Hepatocyte (in vitro differentiated cells): Measurements from ENCODE around the gene IDI1. TPM values are rescaled to one million over a fixed set of nuclear protein-coding genes. Genes with fewer than 3 reads are reported as not detected.

Experiments
- DNase-seq: peaks from one replicate; pipeline ENCODE4 v3.0.0-alpha.2; 2016; ENCODE audit warnings: low spot score
- H2AFZ ChIP-seq: fragments of 200-600 bp; sonication (generic); 2 replicates; pipeline ENCODE4 v1.6.0; 2016; ENCODE audit warnings: antibody characterized with exemption, mild to moderate bottlenecking
- H3K27ac ChIP-seq: fragments of 200-600 bp; sonication (generic); 2 replicates; pipeline ENCODE4 v1.5.1; 2016; ENCODE audit warnings: mild to moderate bottlenecking
- H3K27me3 ChIP-seq: fragments of 200-600 bp; sonication (generic); 2 replicates; pipeline ENCODE4 v1.6.1; 2016
- H3K36me3 ChIP-seq: fragments of 200-600 bp; sonication (generic); replicated peaks from 2 replicates; pipeline ENCODE4 v1.5.1; 2016; ENCODE audit warnings: low read depth; ENCODE audit not compliant: insufficient read depth
- H3K4me1 ChIP-seq: fragments of 200-600 bp; sonication (generic); 2 replicates; pipeline ENCODE4 v1.5.1; 2016; ENCODE audit warnings: mild to moderate bottlenecking, moderate library complexity; ENCODE audit not compliant: insufficient read depth
- H3K4me2 ChIP-seq: fragments of 200-600 bp; sonication (generic); 2 replicates; pipeline ENCODE4 v1.6.0; 2016
- H3K4me3 ChIP-seq: fragments of 200-600 bp; sonication (generic); 2 replicates; pipeline ENCODE4 v1.5.1; 2016; ENCODE audit warnings: mild to moderate bottlenecking
- H3K79me2 ChIP-seq: fragments of 200-600 bp; sonication (generic); 2 replicates; pipeline ENCODE4 v1.6.0; 2017; ENCODE audit warnings: mild to moderate bottlenecking
- H3K9me2 ChIP-seq: fragments of 200-600 bp; sonication (generic); replicated peaks from 2 replicates; pipeline ENCODE4 v1.6.0; 2017; ENCODE audit warnings: mild to moderate bottlenecking; ENCODE audit not compliant: insufficient read depth
- H3K9me3 ChIP-seq: fragments of 200-600 bp; sonication (generic); 2 replicates; pipeline ENCODE4 v1.5.1; 2016; ENCODE audit warnings: low read depth, mild to moderate bottlenecking
- H4K20me1 ChIP-seq: fragments of 200-600 bp; sonication (generic); 2 replicates; pipeline ENCODE4 v1.6.0; 2016; ENCODE audit warnings: mild to moderate bottlenecking; ENCODE audit not compliant: insufficient read depth, poor library complexity, severe bottlenecking
- CTCF ChIP-seq: fragments of 200-600 bp; sonication (generic); IDR thresholded peaks from 2 replicates; pipeline ENCODE4 v1.5.1; 2016; ENCODE audit warnings: antibody characterized with exemption, mild to moderate bottlenecking; ENCODE audit not compliant: poor library complexity
- EZH2 ChIP-seq: fragments of 200-600 bp; sonication (generic); IDR thresholded peaks from 2 replicates; pipeline ENCODE4 v1.6.1; 2016; ENCODE audit warnings: antibody characterized with exemption, mild to moderate bottlenecking, borderline replicate concordance
- EZH2phosphoT487 ChIP-seq: fragments of 200-600 bp; sonication (generic); IDR thresholded peaks from one replicate; pipeline ENCODE4 v1.6.1; 2018; ENCODE audit warnings: antibody characterized with exemption, mild to moderate bottlenecking, low read depth, moderate library complexity; ENCODE audit not compliant: unreplicated experiment, severe bottlenecking
- WGBS: methylation state at CpG from one replicate; pipeline ENCODE4 v1.1.6; 2016; ENCODE audit warnings: low lambda C conversion rate; ENCODE audit errors: missing lambda C conversion rate; 5-methylcytosine and 5-hydroxymethylcytosine counted together
- polyA plus RNA-seq: library from polyadenylated mRNA; unstranded; fragments of >200 nt; fragmentation: Nextera tagmentation; extraction: Ambion mirVana; gene quantifications from 2 replicates; pipeline ENCODE4 v1.2.1, GENCODE V29; 2016
- total RNA-seq: library from RNA; depleted of rRNA; stranded (reverse); fragments of >200 nt; gene quantifications from 2 replicates; pipeline ENCODE4 v1.2.3, GENCODE V29; 2014

Gene IDI1
- total and polyA plus RNA-seq, 2 experiments from 2014 or later, result 228 to 303 TPM

GRCh38 chr10:1047937-1048336 lies 982 bp downstream of the IDI1 start:
- DNase-seq, result no peak
- Histone ChIP-seq H3K4me3 (peak overlapping the region; percentile 54), H3K4me1 (peaks cover 19% of the 10 kb centered on the region), H3K27ac (peak overlapping the region; percentile 94), H3K79me2 (peaks cover 75% of the 10 kb centered on the region), H2AFZ (no peak overlapping the region), H3K27me3 (no peaks in the 10 kb centered on the region), H3K36me3 (no peaks in the 10 kb centered on the region), H3K9me3 (no peaks in the 10 kb centered on the region), H3K9me2 (no peaks in the 10 kb centered on the region), H4K20me1 (peaks cover 60% of the 10 kb centered on the region), H3K4me2 (peak overlapping the region; percentile 80)
- WGBS, result 4% methylated on average over 15 of the region's 15 CpGs
- TF ChIP-seq EZH2, result no peak
- TF ChIP-seq EZH2phosphoT487, result no peak
- TF ChIP-seq CTCF, result no peak

DNA sequence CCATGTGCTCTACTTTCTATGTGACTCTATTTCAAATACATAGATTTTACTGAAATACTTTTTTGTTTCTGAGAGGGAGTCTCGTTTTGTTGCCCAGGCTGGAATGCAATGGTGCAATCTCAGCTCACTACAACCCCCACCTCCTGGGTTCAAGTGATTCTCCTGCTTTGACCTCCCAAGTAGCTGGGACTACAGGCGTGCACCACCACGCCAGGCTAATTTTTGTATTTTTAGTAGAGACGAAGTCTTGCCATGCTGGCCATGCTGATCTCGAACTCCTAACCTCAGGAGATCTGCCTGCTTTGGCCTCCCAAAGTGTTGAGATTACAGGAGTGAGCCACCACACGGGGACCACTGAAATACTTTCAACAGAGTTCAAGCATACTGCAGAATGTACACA lies 3.5 kb downstream of the IDI1 start:
- Histone ChIP-seq H4K20me1 (peaks cover 49% of the 10 kb centered on the region), H3K79me2 (peaks cover 65% of the 10 kb centered on the region), H3K9me2 (no peaks in the 10 kb centered on the region), H3K4me2 (peak overlapping the region; percentile 62), H3K27me3 (no peaks in the 10 kb centered on the region), H2AFZ (no peak overlapping the region), H3K4me1 (peaks cover 8% of the 10 kb centered on the region), H3K36me3 (peaks cover 3% of the 10 kb centered on the region), H3K4me3 (no peak overlapping the region), H3K9me3 (no peaks in the 10 kb centered on the region), H3K27ac (no peak overlapping the region)
- no peak for DNase-seq
- 78% methylated on average over 6 of the region's 6 CpGs for WGBS
- TF ChIP-seq EZH2phosphoT487 (no peak), EZH2 (no peak), CTCF (no peak)

GRCh38 chr10:1044964-1045363 lies 4.0 kb downstream of the IDI1 start:
- H3K27ac ChIP-seq, result peak overlapping the region; percentile 34
- peaks cover 3% of the 10 kb centered on the region for H3K36me3 ChIP-seq
- H4K20me1 ChIP-seq, result peaks cover 52% of the 10 kb centered on the region
- 74% methylated on average over 4 of the region's 4 CpGs for WGBS
- no peaks in the 10 kb centered on the region for H3K9me3 ChIP-seq
- DNase-seq, result no peak
- H3K79me2 ChIP-seq, result peaks cover 60% of the 10 kb centered on the region
- no peaks in the 10 kb centered on the region for H3K27me3 ChIP-seq
- H3K4me2 ChIP-seq, result peak overlapping the region; percentile 62
- H3K9me2 ChIP-seq, result no peaks in the 10 kb centered on the region
- TF ChIP-seq CTCF (no peak), EZH2phosphoT487 (no peak), EZH2 (no peak)
- peaks cover 8% of the 10 kb centered on the region for H3K4me1 ChIP-seq
- no peak overlapping the region for H3K4me3 ChIP-seq
- no peak overlapping the region for H2AFZ ChIP-seq

- no peaks in the 10 kb centered on the region for H3K9me3 ChIP-seq
- peak overlapping the region; percentile 34 for H3K27ac ChIP-seq
- H3K9me2 ChIP-seq, result no peaks in the 10 kb centered on the region
- no peak overlapping the region for H3K4me3 ChIP-seq
- H2AFZ ChIP-seq, result no peak overlapping the region
- peaks cover 8% of the 10 kb centered on the region for H3K4me1 ChIP-seq
- peaks cover 59% of the 10 kb centered on the region for H3K79me2 ChIP-seq
- peak overlapping the region; percentile 62 for H3K4me2 ChIP-seq
- DNase-seq, result no peak
- 74% methylated on average over 4 of the region's 4 CpGs for WGBS
- H3K27me3 ChIP-seq, result no peaks in the 10 kb centered on the region
- H3K36me3 ChIP-seq, result peaks cover 3% of the 10 kb centered on the region
- H4K20me1 ChIP-seq, result peaks cover 52% of the 10 kb centered on the region
- TF ChIP-seq EZH2 (no peak), EZH2phosphoT487 (no peak), CTCF (no peak)
These were observed 4.8 kb downstream of the IDI1 start for GRCh38 chr10:1044146-1044545.
